K562 (cell line): ENCODE results near the gene TMEM150A. TPM values are rescaled to one million over a fixed set of nuclear protein-coding genes. Genes with fewer than 3 reads are reported as not detected.

Source experiments
- ATF3 ChIP-seq, 2 experiments: fragments of 450-650 bp in 1 of 2; sonication (generic) in 1 of 2; formaldehyde crosslinking in 1 of 2; IDR thresholded peaks in 1 of 2; conservative IDR thresholded peaks in 1 of 2; 2 replicates each; pipeline versions ENCODE4 v1.6.1 to v1.8.1; 2016 to 2023; ENCODE audit warnings: mild to moderate bottlenecking in 2 of 2, moderate library complexity in 2 of 2, inconsistent platforms in 1 of 2, missing genetic modification reagents in 1 of 2
- BRCA1 ChIP-seq, 2 experiments: fragments of 450-650 bp in 1 of 2; sonication (generic) in 1 of 2; formaldehyde crosslinking in 1 of 2; IDR thresholded peaks; 2 replicates each; pipeline versions ENCODE4 v1.5.0 to v1.6.1; 2017 to 2020; ENCODE audit warnings: mild to moderate bottlenecking in 1 of 2, missing genetic modification reagents in 1 of 2
- CHD1 ChIP-seq: fragments of 200-600 bp; sonication (generic); IDR thresholded peaks from one replicate; pipeline ENCODE4 v1.6.1; 2012; ENCODE audit warnings: mild to moderate bottlenecking, moderate library complexity, low read length, inconsistent platforms
- CREM ChIP-seq: IDR thresholded peaks from 2 replicates; pipeline ENCODE4 v1.6.1; 2014; ENCODE audit warnings: antibody characterized with exemption, low read depth
- KAT7 ChIP-seq: sonication (generic); formaldehyde crosslinking; IDR thresholded peaks from 2 replicates; pipeline ENCODE4 v1.8.0; 2022; ENCODE audit warnings: missing genetic modification reagents, mild to moderate bottlenecking, borderline replicate concordance
- MAFK ChIP-seq: IDR thresholded peaks from 2 replicates; pipeline ENCODE4 v1.6.1; 2011; ENCODE audit warnings: low read length, improper control_type of control experiment
- OTX1 ChIP-seq: fragments of 450-650 bp; formaldehyde crosslinking; IDR thresholded peaks from 2 replicates; pipeline ENCODE4 v1.4.0; 2022; ENCODE audit warnings: mild to moderate bottlenecking
- PKNOX1 ChIP-seq: fragments of 450-650 bp; IDR thresholded peaks from 2 replicates; pipeline ENCODE4 v1.6.1; 2016
- RBBP5 ChIP-seq: fragments of 200-600 bp; sonication (generic); IDR thresholded peaks from 2 replicates; pipeline ENCODE4 v1.6.1; 2012; ENCODE audit warnings: borderline replicate concordance, mild to moderate bottlenecking, low read length, control low read depth, inconsistent platforms; ENCODE audit not compliant: insufficient read depth, poor library complexity, severe bottlenecking
- RBM22 ChIP-seq: fragments of 200-400 bp; formaldehyde crosslinking; IDR thresholded peaks from 2 replicates; pipeline ENCODE4 v1.6.1; 2018; ENCODE audit warnings: low read length, low read depth; ENCODE audit not compliant: poor library complexity, severe bottlenecking
- ZBTB40 ChIP-seq, 2 experiments: fragments of 450-650 bp in 1 of 2; sonication (generic) in 1 of 2; formaldehyde crosslinking in 1 of 2; IDR thresholded peaks; 2 replicates each; pipeline versions ENCODE4 v1.7.1 to v1.9.0; 2016 to 2022; ENCODE audit warnings: inconsistent platforms in 1 of 2, mild to moderate bottlenecking in 1 of 2, missing genetic modification reagents in 1 of 2
- ZNF384 ChIP-seq: IDR thresholded peaks from 2 replicates; pipeline ENCODE4 v1.6.1; 2012; ENCODE audit warnings: low read depth, low read length, improper control_type of control experiment
- ZNF707 ChIP-seq: fragments of 250-450 bp; sonication (Bioruptor Pico); conservative IDR thresholded peaks from 2 replicates; pipeline ENCODE4 v1.8.0; 2022; ENCODE audit warnings: inconsistent platforms, mild to moderate bottlenecking, moderate library complexity
- ZNF766 ChIP-seq: fragments of 200-800 bp; sonication (Bioruptor generic); conservative IDR thresholded peaks from 2 replicates; pipeline ENCODE4 v1.6.1; 2016; ENCODE audit warnings: missing genetic modification characterization, missing compliant biosample characterization
- polyA plus RNA-seq, 8 experiments: library from polyadenylated mRNA; depleted of rRNA in 4 of 8; stranded (reverse) in 5 of 8; unstranded in 3 of 8; fragments of >200 nt; fragmentation: Nextera tagmentation in 2 of 8; fragmentation: Illumina TruSeq in 1 of 8; extraction: Ambion mirVana in 2 of 8; extraction: Trizol in 1 of 8; gene quantifications; 2 replicates each; pipeline versions ENCODE4 v1.2.1 to v1.2.3, GENCODE V29; 2011 to 2014; ENCODE audit warnings: inconsistent platforms in 1 of 8, missing spikeins in 1 of 8
- total RNA-seq, 7 experiments: library from RNA; depleted of rRNA in 6 of 7; stranded (reverse); fragments of >200 nt in 6 of 7; fragmentation: Illumina TruSeq in 2 of 7; extraction: Trizol in 2 of 7; gene quantifications; 2 replicates each; pipeline versions ENCODE4 v1.2.1 to v1.2.3, GENCODE V29; 2011 to 2021; ENCODE audit warnings: low replicate concordance in 1 of 7

TMEM150A gene
- total and polyA plus RNA-seq, 9 of the 15 experiments (the other 6 are each of a cell fraction or from before 2014, with no cell fraction given) = 3.9 to 17.1 (median 8.4) TPM

- no peak for TF ChIP-seq ZBTB40 (IDR thresholded peaks at IDR 0.05)
- TF ChIP-seq ZBTB40 (CRISPR knock-in tag; IDR thresholded peaks at IDR 0.05) = no peak
- peak; percentile 54 for TF ChIP-seq CHD1
- TF ChIP-seq KAT7 = 0 out of 2 replicates have a peak, but pooled peaks have one; percentile 14
- TF ChIP-seq OTX1 (CRISPR knock-in tag) = no peak
- TF ChIP-seq CREM = no peak
- no peak for TF ChIP-seq RBBP5
- no peak for TF ChIP-seq RBM22
- TF ChIP-seq BRCA1 (IDR thresholded peaks at IDR 0.05) = no peak
- no peak for TF ChIP-seq BRCA1 (CRISPR knock-in tag; IDR thresholded peaks at IDR 0.05)
- TF ChIP-seq PKNOX1 = no peak
- 0 out of 2 replicates have a peak, but pooled peaks have one; percentile 20 for TF ChIP-seq ZNF766 (CRISPR knock-in tag)
- no peak for TF ChIP-seq ZNF384
- TF ChIP-seq MAFK = no peak
- TF ChIP-seq ATF3 (IDR thresholded peaks at IDR 0.05) = 0 out of 2 replicates have a peak, but pooled peaks have one; percentile 36
- TF ChIP-seq ATF3 (CRISPR knock-in tag; conservative IDR thresholded peaks at IDR 0.05) = no peak
- TF ChIP-seq ZNF707 (CRISPR knock-in tag) = no peak
Observed at GRCh38 chr2:85560812-85561279, 41.7 kb downstream of the TMEM150A start (continued).
